Transverse colon (tissue), 4 donors: ENCODE measurements around the gene CDK1. TPM values are rescaled to one million over a fixed set of nuclear protein-coding genes. Genes with fewer than 3 reads are reported as not detected.

Experiments
- DNase-seq: peaks from one replicate; pipeline ENCODE4 v3.0.0-alpha.2; 2019
- H3K27ac ChIP-seq, 4 donors: fragments of 200-600 bp; sonication (generic); 2 replicates each; pipeline ENCODE4 v1.5.1; 2016 to 2018; ENCODE audit warnings: inconsistent platforms in 4 of 4
- H3K27me3 ChIP-seq: fragments of 200-600 bp; sonication (generic); 2 replicates; pipeline ENCODE4 v1.5.1; 2017; ENCODE audit warnings: inconsistent platforms
- H3K36me3 ChIP-seq, 4 donors: fragments of 200-600 bp; sonication (generic); 2 replicates each; pipeline ENCODE4 v1.5.1; 2017 to 2019; ENCODE audit warnings: inconsistent platforms in 4 of 4
- H3K4me1 ChIP-seq, 4 donors: fragments of 200-600 bp; sonication (generic); 2 replicates each; pipeline ENCODE4 v1.5.1; 2017 to 2020; ENCODE audit warnings: inconsistent platforms in 4 of 4
- H3K4me3 ChIP-seq, 4 donors: fragments of 200-600 bp; sonication (generic); 1 replicate in 1 of 4; 2 replicates in 3 of 4; pipeline versions ENCODE4 v1.5.1 to v1.6.1; 2017 to 2019; ENCODE audit warnings: inconsistent platforms in 4 of 4
- H3K9me3 ChIP-seq, 2 donors: fragments of 200-600 bp; sonication (generic); 2 replicates each; pipeline ENCODE4 v1.5.1; 2017 to 2019; ENCODE audit warnings: inconsistent platforms in 2 of 2
- EP300 ChIP-seq: sonication (generic); formaldehyde crosslinking; IDR thresholded peaks from one replicate; pipeline ENCODE4 v1.6.1; 2017; ENCODE audit warnings: antibody characterized with exemption, low read depth
- POLR2A ChIP-seq: fragments of 450-650 bp; IDR thresholded peaks from one replicate; pipeline ENCODE4 v1.6.1; 2016; ENCODE audit warnings: antibody characterized with exemption, mild to moderate bottlenecking, moderate library complexity
- POLR2AphosphoS5 ChIP-seq, 3 donors: sonication (generic); formaldehyde crosslinking; IDR thresholded peaks; one replicate each; pipeline ENCODE4 v1.6.1; 2016; ENCODE audit warnings: antibody characterized with exemption in 3 of 3
- WGBS, 2 donors: methylation state at CpG; one replicate each; pipeline ENCODE4 v1.1.5; 2018; ENCODE audit warnings: low coverage in 1 of 2; 5-methylcytosine and 5-hydroxymethylcytosine counted together
- in situ Hi-C, 4 donors: fragments of 200-750 bp; cut with MboI; loops; one replicate each; pipeline versions ENCODE4 v1.15.0 to v1.15.1; 2017; ENCODE audit warnings: low sequenced_read_pairs in 3 of 4, low pct_ligation_motif_present in 1 of 4, low pct_unique_long_range_greater_than_20kb in 1 of 4
- intact Hi-C: fragments of 100-400 bp; cut with DNase I; formaldehyde crosslinking; loops from one replicate; pipeline ENCODE4 v1.15.1; 2023; ENCODE audit warnings: low total_unique reads
- total RNA-seq, 4 donors: library from RNA; depleted of rRNA; stranded (reverse); fragments of >200 nt; gene quantifications; one replicate each; pipeline ENCODE4 v1.1.0, GENCODE V29; 2016
- TF ChIP-seq, protein P1 (sequence below), 5 experiments: fragments of 200-600 bp in 3 of 5; fragments of 450-650 bp in 2 of 5; sonication (generic) in 3 of 5; IDR thresholded peaks; 1 replicate in 2 of 5; 2 replicates in 3 of 5; pipeline ENCODE4 v1.5.1; 2016 to 2017; ENCODE audit warnings: antibody characterized with exemption in 5 of 5, inconsistent platforms in 3 of 5, mild to moderate bottlenecking in 2 of 5, moderate library complexity in 1 of 5

CDK1 gene
- total RNA-seq, 4 donors from 2014 or later = 0.80 to 3.3 (median 2.9) TPM; not detected in 1

DNA sequence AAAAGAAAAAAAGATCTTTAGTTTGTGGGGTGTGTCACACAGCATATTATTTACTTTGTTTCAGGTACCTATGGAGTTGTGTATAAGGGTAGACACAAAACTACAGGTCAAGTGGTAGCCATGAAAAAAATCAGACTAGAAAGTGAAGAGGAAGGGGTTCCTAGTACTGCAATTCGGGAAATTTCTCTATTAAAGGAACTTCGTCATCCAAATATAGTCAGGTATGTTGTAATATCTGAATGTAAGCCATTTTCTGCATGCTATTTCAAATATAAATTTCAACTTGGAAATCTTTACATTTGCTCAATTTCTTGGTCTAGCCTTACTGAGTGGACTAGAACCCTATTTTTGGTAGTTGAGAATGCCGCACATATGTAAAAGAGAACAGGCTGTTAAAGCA, 6.4 kb downstream of the CDK1 start:
- intact Hi-C loops (no loop called here), in situ Hi-C loops (no loop called here)
- no peak for DNase-seq
- no peaks in the 10 kb centered on the region for H3K36me3 ChIP-seq
- H3K27me3 ChIP-seq = no peaks in the 10 kb centered on the region
- TF ChIP-seq EP300 = no peak
- no peak for TF ChIP-seq POLR2AphosphoS5 (IDR thresholded peaks at IDR 0.05)
- TF ChIP-seq, protein P1, sequence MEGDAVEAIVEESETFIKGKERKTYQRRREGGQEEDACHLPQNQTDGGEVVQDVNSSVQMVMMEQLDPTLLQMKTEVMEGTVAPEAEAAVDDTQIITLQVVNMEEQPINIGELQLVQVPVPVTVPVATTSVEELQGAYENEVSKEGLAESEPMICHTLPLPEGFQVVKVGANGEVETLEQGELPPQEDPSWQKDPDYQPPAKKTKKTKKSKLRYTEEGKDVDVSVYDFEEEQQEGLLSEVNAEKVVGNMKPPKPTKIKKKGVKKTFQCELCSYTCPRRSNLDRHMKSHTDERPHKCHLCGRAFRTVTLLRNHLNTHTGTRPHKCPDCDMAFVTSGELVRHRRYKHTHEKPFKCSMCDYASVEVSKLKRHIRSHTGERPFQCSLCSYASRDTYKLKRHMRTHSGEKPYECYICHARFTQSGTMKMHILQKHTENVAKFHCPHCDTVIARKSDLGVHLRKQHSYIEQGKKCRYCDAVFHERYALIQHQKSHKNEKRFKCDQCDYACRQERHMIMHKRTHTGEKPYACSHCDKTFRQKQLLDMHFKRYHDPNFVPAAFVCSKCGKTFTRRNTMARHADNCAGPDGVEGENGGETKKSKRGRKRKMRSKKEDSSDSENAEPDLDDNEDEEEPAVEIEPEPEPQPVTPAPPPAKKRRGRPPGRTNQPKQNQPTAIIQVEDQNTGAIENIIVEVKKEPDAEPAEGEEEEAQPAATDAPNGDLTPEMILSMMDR (IDR thresholded peaks at IDR 0.05) = no peak
- TF ChIP-seq POLR2A = no peak
- H3K27ac ChIP-seq = no peak overlapping the region
- H3K4me3 ChIP-seq = no peak overlapping the region
- WGBS, 2 donors = 88 to 97% methylated on average over 3 of the region's 3 CpGs
- peaks cover 0 to 27% (median 2%) of the 10 kb centered on the region in 4 donors for H3K4me1 ChIP-seq
- H3K9me3 ChIP-seq = no peaks in the 10 kb centered on the region

- DNase-seq = no peak
- no peak overlapping the region for H3K4me3 ChIP-seq
- H3K36me3 ChIP-seq = no peaks in the 10 kb centered on the region
- in situ Hi-C loops = no loop called here
- TF ChIP-seq EP300 = no peak
- TF ChIP-seq, protein P1 (IDR thresholded peaks at IDR 0.05) = no peak
- TF ChIP-seq POLR2AphosphoS5 (IDR thresholded peaks at IDR 0.05) = no peak
- no peak for TF ChIP-seq POLR2A
- no peak overlapping the region for H3K27ac ChIP-seq
- H3K9me3 ChIP-seq = no peaks in the 10 kb centered on the region
- H3K4me1 ChIP-seq = peaks cover 0 to 3% (median 0%) of the 10 kb centered on the region in 4 donors
- no peaks in the 10 kb centered on the region for H3K27me3 ChIP-seq
- intact Hi-C loops = no loop called here
Observed at GRCh38 chr10:60788544-60788943, 10.3 kb downstream of the CDK1 start.

GRCh38 chr10:60789340-60789739, 11.1 kb downstream of the CDK1 start:
- no peaks in the 10 kb centered on the region for H3K36me3 ChIP-seq
- 41 to 62% methylated on average over 3 to 4 of the region's 4 CpGs for WGBS, 2 donors
- H3K9me3 ChIP-seq = no peaks in the 10 kb centered on the region
- DNase-seq = no peak
- no peak for TF ChIP-seq POLR2A
- TF ChIP-seq POLR2AphosphoS5 (IDR thresholded peaks at IDR 0.05) = no peak
- TF ChIP-seq EP300 = no peak
- TF ChIP-seq, protein P1 (IDR thresholded peaks at IDR 0.05) = no peak
- no peaks in the 10 kb centered on the region for H3K27me3 ChIP-seq
- H3K27ac ChIP-seq = no peak overlapping the region
- intact Hi-C loops (no loop called here), in situ Hi-C loops (no loop called here)
- H3K4me3 ChIP-seq = no peak overlapping the region
- no peaks in the 10 kb centered on the region for H3K4me1 ChIP-seq

DNA sequence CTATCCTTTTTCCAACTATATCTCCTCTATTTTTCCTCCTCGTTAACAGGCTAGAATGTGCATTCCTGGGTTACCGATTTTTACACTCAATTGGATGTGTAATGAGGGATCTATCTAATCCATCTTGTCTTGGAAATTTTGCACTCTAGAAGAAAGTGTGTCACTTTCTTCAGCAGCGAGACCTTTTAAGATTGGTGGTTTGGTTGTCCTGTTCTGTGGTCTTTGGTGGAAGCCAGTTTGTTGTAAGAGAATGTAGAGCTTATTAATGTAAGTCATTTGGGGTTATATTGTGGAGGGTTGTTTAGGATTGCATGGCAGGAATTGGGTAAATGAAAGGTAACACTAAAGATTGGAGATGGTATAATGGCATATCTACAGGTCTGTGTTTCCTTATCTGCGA, 16.7 kb downstream of the CDK1 start:
- Histone ChIP-seq H3K4me1 (no peaks in the 10 kb centered on the region), H3K27ac (no peak overlapping the region), H3K9me3 (no peaks in the 10 kb centered on the region), H3K36me3 (no peaks in the 10 kb centered on the region), H3K27me3 (no peaks in the 10 kb centered on the region), H3K4me3 (no peak overlapping the region)
- in situ Hi-C loops = no loop called here
- TF ChIP-seq EP300 = no peak
- TF ChIP-seq, protein P1 (IDR thresholded peaks at IDR 0.05) = no peak
- TF ChIP-seq POLR2AphosphoS5 (IDR thresholded peaks at IDR 0.05) = no peak
- no peak for TF ChIP-seq POLR2A
- DNase-seq = no peak
- 84 to 92% methylated on average over 4 of the region's 4 CpGs for WGBS, 2 donors
- intact Hi-C loops = no loop called here
